ENCODE data around the gene HOMER2.

Gene HOMER2

GRCh38 chr15:82950295-82950694, 2.2 kb downstream of the HOMER2 start:
- no peaks in the 10 kb centered on the region for H3K9me3 ChIP-seq (ENCODE audit: control insufficient read depth, low read length)
- H3K4me3 ChIP-seq (ENCODE audit: low read depth, low read length), result no peak overlapping the region
- no peak overlapping the region for H3K9ac ChIP-seq
- H3K4me2 ChIP-seq (ENCODE audit: low read length), result no peak overlapping the region
- H3K27me3 ChIP-seq (ENCODE audit: control insufficient read depth, insufficient read depth, low read length), result no peaks in the 10 kb centered on the region
- H3K4me1 ChIP-seq, result peaks cover 4% of the 10 kb centered on the region
- TF ChIP-seq, protein P1, sequence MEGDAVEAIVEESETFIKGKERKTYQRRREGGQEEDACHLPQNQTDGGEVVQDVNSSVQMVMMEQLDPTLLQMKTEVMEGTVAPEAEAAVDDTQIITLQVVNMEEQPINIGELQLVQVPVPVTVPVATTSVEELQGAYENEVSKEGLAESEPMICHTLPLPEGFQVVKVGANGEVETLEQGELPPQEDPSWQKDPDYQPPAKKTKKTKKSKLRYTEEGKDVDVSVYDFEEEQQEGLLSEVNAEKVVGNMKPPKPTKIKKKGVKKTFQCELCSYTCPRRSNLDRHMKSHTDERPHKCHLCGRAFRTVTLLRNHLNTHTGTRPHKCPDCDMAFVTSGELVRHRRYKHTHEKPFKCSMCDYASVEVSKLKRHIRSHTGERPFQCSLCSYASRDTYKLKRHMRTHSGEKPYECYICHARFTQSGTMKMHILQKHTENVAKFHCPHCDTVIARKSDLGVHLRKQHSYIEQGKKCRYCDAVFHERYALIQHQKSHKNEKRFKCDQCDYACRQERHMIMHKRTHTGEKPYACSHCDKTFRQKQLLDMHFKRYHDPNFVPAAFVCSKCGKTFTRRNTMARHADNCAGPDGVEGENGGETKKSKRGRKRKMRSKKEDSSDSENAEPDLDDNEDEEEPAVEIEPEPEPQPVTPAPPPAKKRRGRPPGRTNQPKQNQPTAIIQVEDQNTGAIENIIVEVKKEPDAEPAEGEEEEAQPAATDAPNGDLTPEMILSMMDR (IDR thresholded peaks at IDR 0.05), result no peak
- H3K36me3 ChIP-seq (ENCODE audit: control insufficient read depth, insufficient read depth, low read length), result no peaks in the 10 kb centered on the region
- H3K79me2 ChIP-seq, result peaks cover 3% of the 10 kb centered on the region
- H2AFZ ChIP-seq, result no peak overlapping the region
- no peak overlapping the region for H3K27ac ChIP-seq

GRCh38 chr15:82946155-82946701, 6.3 kb downstream of the HOMER2 start:
- no peaks in the 10 kb centered on the region for H3K27me3 ChIP-seq (ENCODE audit: control insufficient read depth, insufficient read depth, low read length)
- H2AFZ ChIP-seq, result no peak overlapping the region
- H3K4me3 ChIP-seq (ENCODE audit: low read depth, low read length), result no peak overlapping the region
- no peak overlapping the region for H3K4me2 ChIP-seq (ENCODE audit: low read length)
- no peak overlapping the region for H3K9ac ChIP-seq
- no peak overlapping the region for H3K27ac ChIP-seq
- peaks cover under 1% of the 10 kb centered on the region for H3K4me1 ChIP-seq
- TF ChIP-seq, protein P1 (IDR thresholded peaks at IDR 0.05), result no peak
- H3K36me3 ChIP-seq (ENCODE audit: control insufficient read depth, insufficient read depth, low read length), result no peaks in the 10 kb centered on the region
- H3K79me2 ChIP-seq, result peaks cover 6% of the 10 kb centered on the region
- no peaks in the 10 kb centered on the region for H3K9me3 ChIP-seq (ENCODE audit: control insufficient read depth, low read length)

DNA sequence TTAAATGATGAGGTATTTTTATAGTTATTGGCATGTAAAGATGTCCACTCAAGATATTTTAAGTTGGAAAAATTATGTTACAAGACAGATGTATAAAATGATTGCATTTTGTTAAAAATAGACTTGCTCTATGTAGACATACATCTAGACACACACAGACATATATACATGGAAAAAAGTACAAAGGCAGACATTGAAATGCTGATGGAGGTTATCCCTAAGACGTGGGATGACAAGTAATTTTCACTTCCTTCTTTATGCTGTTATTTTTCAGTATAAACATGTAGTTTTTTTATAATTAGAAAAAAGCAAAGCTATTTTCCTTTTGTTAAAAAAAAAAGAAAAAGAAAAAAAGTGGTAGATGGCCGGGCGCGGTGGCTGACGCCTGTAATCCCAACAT, 7.2 kb downstream of the HOMER2 start:
- Histone ChIP-seq H3K79me2 (peaks cover 6% of the 10 kb centered on the region), H2AFZ (no peak overlapping the region), H3K4me3 (ENCODE audit: low read depth, low read length) (no peak overlapping the region), H3K9ac (no peak overlapping the region), H3K36me3 (ENCODE audit: control insufficient read depth, insufficient read depth, low read length) (no peaks in the 10 kb centered on the region), H3K4me2 (ENCODE audit: low read length) (no peak overlapping the region), H3K9me3 (ENCODE audit: control insufficient read depth, low read length) (no peaks in the 10 kb centered on the region), H3K27me3 (ENCODE audit: control insufficient read depth, insufficient read depth, low read length) (no peaks in the 10 kb centered on the region), H3K27ac (no peak overlapping the region), H3K4me1 (no peaks in the 10 kb centered on the region)
- TF ChIP-seq, protein P1 (IDR thresholded peaks at IDR 0.05), result no peak

GRCh38 chr15:82944821-82945220, 7.7 kb downstream of the HOMER2 start:
- H3K27ac ChIP-seq, result no peak overlapping the region
- no peaks in the 10 kb centered on the region for H3K27me3 ChIP-seq (ENCODE audit: control insufficient read depth, insufficient read depth, low read length)
- no peak overlapping the region for H3K9ac ChIP-seq
- H3K36me3 ChIP-seq (ENCODE audit: control insufficient read depth, insufficient read depth, low read length), result no peaks in the 10 kb centered on the region
- H3K4me3 ChIP-seq (ENCODE audit: low read depth, low read length), result no peak overlapping the region
- H2AFZ ChIP-seq, result no peak overlapping the region
- TF ChIP-seq, protein P1 (IDR thresholded peaks at IDR 0.05), result no peak
- no peaks in the 10 kb centered on the region for H3K9me3 ChIP-seq (ENCODE audit: control insufficient read depth, low read length)
- peaks cover 6% of the 10 kb centered on the region for H3K79me2 ChIP-seq
- no peak overlapping the region for H3K4me2 ChIP-seq (ENCODE audit: low read length)
- no peaks in the 10 kb centered on the region for H3K4me1 ChIP-seq

DNA sequence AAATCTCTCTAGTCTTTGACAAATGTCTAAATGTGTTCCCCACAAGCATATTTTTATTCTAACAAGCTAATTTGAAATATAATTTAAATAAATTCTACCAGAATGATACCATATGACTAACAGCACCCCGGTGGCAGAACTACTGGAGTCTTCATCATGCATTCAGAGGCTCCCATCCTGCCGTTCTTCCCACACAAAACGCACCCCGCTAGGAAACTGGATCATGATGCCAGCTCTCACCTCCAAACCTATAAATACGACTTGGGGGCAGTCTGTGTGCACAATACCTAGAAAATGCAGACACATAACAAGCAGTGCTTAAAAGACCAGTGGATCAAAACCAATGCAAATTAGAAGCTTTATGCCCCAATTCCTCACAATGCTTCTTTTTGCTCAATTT, 8.5 kb downstream of the HOMER2 start:
- peaks cover 8% of the 10 kb centered on the region for H3K79me2 ChIP-seq
- H3K27ac ChIP-seq, result no peak overlapping the region
- no peak overlapping the region for H3K4me2 ChIP-seq (ENCODE audit: low read length)

More for the DNA sequence above, 8.5 kb downstream of the HOMER2 start:
- TF ChIP-seq, protein P1 (IDR thresholded peaks at IDR 0.05), result no peak
- Histone ChIP-seq H3K4me1 (no peaks in the 10 kb centered on the region), H3K9me3 (ENCODE audit: control insufficient read depth, low read length) (no peaks in the 10 kb centered on the region), H3K27me3 (ENCODE audit: control insufficient read depth, insufficient read depth, low read length) (no peaks in the 10 kb centered on the region), H3K4me3 (ENCODE audit: low read depth, low read length) (no peak overlapping the region), H2AFZ (no peak overlapping the region), H3K36me3 (ENCODE audit: control insufficient read depth, insufficient read depth, low read length) (no peaks in the 10 kb centered on the region), H3K9ac (no peak overlapping the region)
